Measurements from ENCODE around the gene ZNF879. TPM values are rescaled to one million over a fixed set of nuclear protein-coding genes. Genes with fewer than 3 reads are reported as not detected.

ZNF879 gene
- total and polyA plus RNA-seq, 2 of the 13 experiments (the other 11 are each of a cell fraction or from before 2014, with no cell fraction given), result 0.83 to 2.8 TPM

GRCh38 chr5:179023528-179024189 is at the start of gene ZNF879 (continued):
- no peak for TF ChIP-seq SOX6 (IDR thresholded peaks at IDR 0.05)
- TF ChIP-seq SOX6 (CRISPR knock-in tag; IDR thresholded peaks at IDR 0.05), result no peak
- TF ChIP-seq GATA4 (IDR thresholded peaks at IDR 0.05; ENCODE audit: borderline replicate concordance, low read depth), result no peak
- no peak for TF ChIP-seq DNMT3B (CRISPR knock-in tag; conservative IDR thresholded peaks at IDR 0.05)
- TF ChIP-seq MXD4 (CRISPR knock-in tag; IDR thresholded peaks at IDR 0.05), result no peak
- no peak for TF ChIP-seq TEF (CRISPR knock-in tag; IDR thresholded peaks at IDR 0.05)
- TF ChIP-seq ATF3 (CRISPR knock-in tag; IDR thresholded peaks at IDR 0.05), result no peak
- TF ChIP-seq GTF3A (CRISPR knock-in tag; conservative IDR thresholded peaks at IDR 0.05), result no peak
- TF ChIP-seq KLF15 (CRISPR knock-in tag; IDR thresholded peaks at IDR 0.05; ENCODE audit: borderline replicate concordance), result no peak
- no peak for TF ChIP-seq RBM22 (optimal IDR thresholded peaks at IDR 0.05; ENCODE audit: low read length)
- no peak for TF ChIP-seq IKZF5 (CRISPR knock-in tag; IDR thresholded peaks at IDR 0.05)
- no peak for TF ChIP-seq FOXJ3 (CRISPR knock-in tag; IDR thresholded peaks at IDR 0.05; ENCODE audit: borderline replicate concordance)
- no peak for TF ChIP-seq NPAS2 (CRISPR knock-in tag; IDR thresholded peaks at IDR 0.05; ENCODE audit: borderline replicate concordance)
- TF ChIP-seq ZSCAN22 (CRISPR knock-in tag; IDR thresholded peaks at IDR 0.05), result no peak
- TF ChIP-seq ZNF569 (CRISPR knock-in tag; IDR thresholded peaks at IDR 0.05; ENCODE audit: borderline replicate concordance), result no peak
- no peak for TF ChIP-seq ZNF256 (CRISPR knock-in tag; conservative IDR thresholded peaks at IDR 0.05)
- TF ChIP-seq KDM1A (CRISPR knock-in tag; IDR thresholded peaks at IDR 0.05), result no peak
- TF ChIP-seq REL (CRISPR knock-in tag; conservative IDR thresholded peaks at IDR 0.05), result no peak
- peak; percentile 93 for TF ChIP-seq HNRNPLL (IDR thresholded peaks at IDR 0.05; ENCODE audit: low read depth, low read length, poor library complexity, severe bottlenecking)
- no peak for TF ChIP-seq ARID4A (CRISPR knock-in tag; IDR thresholded peaks at IDR 0.05; ENCODE audit: borderline replicate concordance)
- no peak for TF ChIP-seq CSRNP1 (CRISPR knock-in tag; IDR thresholded peaks at IDR 0.05)
- TF ChIP-seq MTA3 (CRISPR knock-in tag; IDR thresholded peaks at IDR 0.05), result no peak
- no peak for TF ChIP-seq ZMYM2 (CRISPR knock-in tag; IDR thresholded peaks at IDR 0.05)
